ENCODE measurements around the gene SH2D4B. TPM values are rescaled to one million over a fixed set of nuclear protein-coding genes. Genes with fewer than 3 reads are reported as not detected.

SH2D4B gene
- total RNA-seq, 1 donor from 2014 or later, result 0.43 TPM

- peak; percentile 93 for DNase-seq
- Histone ChIP-seq H3K4me3 (no peak overlapping the region), H3K4me1 (peaks cover 96% of the 10 kb centered on the region), H3K9me3 (no peaks in the 10 kb centered on the region), H3K36me3 (no peaks in the 10 kb centered on the region), H3K27ac (peak overlapping the region; percentile 86), H3K27me3 (no peaks in the 10 kb centered on the region)
- intact Hi-C loops (cut with DNase I), result no loop called here
- no peak for TF ChIP-seq CTCF (IDR thresholded peaks at IDR 0.05)
- ATAC-seq, result peak; percentile 86
These were observed 38.6 kb upstream of the SH2D4B start for GRCh38 chr10:80498833-80499741.

GRCh38 chr10:80500572-80501380, 36.9 kb upstream of the SH2D4B start:
- intact Hi-C loops (cut with DNase I), result no loop called here
- H3K4me1 ChIP-seq, result peaks cover 97% of the 10 kb centered on the region

GRCh38 chr10:80501381-80501912, 36.3 kb upstream of the SH2D4B start:
- intact Hi-C loops (cut with DNase I), result no loop called here
- peaks cover 14% of the 10 kb centered on the region for H3K36me3 ChIP-seq

More at GRCh38 chr10:80500572-80501380, 36.9 kb upstream of the SH2D4B start:
- H3K9me3 ChIP-seq, result no peaks in the 10 kb centered on the region
- H3K4me3 ChIP-seq, result no peak overlapping the region
- no peaks in the 10 kb centered on the region for H3K27me3 ChIP-seq
- peaks cover 9% of the 10 kb centered on the region for H3K36me3 ChIP-seq
- ATAC-seq (no peak), DNase-seq (peak; percentile 64)
- TF ChIP-seq CTCF (IDR thresholded peaks at IDR 0.05), result no peak
- peak overlapping the region; percentile 86 for H3K27ac ChIP-seq

GRCh38 chr10:80501913-80502521, 35.7 kb upstream of the SH2D4B start:
- intact Hi-C loops (cut with DNase I), result no loop called here
- ATAC-seq, result no peak
- peak overlapping the region; percentile 36 for H3K27ac ChIP-seq

More at GRCh38 chr10:80501381-80501912, 36.3 kb upstream of the SH2D4B start:
- H3K4me3 ChIP-seq, result no peak overlapping the region
- H3K27me3 ChIP-seq, result no peaks in the 10 kb centered on the region
- no peak for ATAC-seq
- H3K9me3 ChIP-seq, result no peaks in the 10 kb centered on the region
- peak; percentile 48 for DNase-seq
- peaks cover 96% of the 10 kb centered on the region for H3K4me1 ChIP-seq
- H3K27ac ChIP-seq, result peak overlapping the region; percentile 86
- TF ChIP-seq CTCF (IDR thresholded peaks at IDR 0.05), result no peak

More at GRCh38 chr10:80501913-80502521, 35.7 kb upstream of the SH2D4B start:
- no peak overlapping the region for H3K4me3 ChIP-seq
- TF ChIP-seq CTCF (IDR thresholded peaks at IDR 0.05), result no peak
- no peak for DNase-seq
- H3K4me1 ChIP-seq, result peaks cover 98% of the 10 kb centered on the region
- H3K27me3 ChIP-seq, result no peaks in the 10 kb centered on the region
- H3K36me3 ChIP-seq, result peaks cover 19% of the 10 kb centered on the region
- no peaks in the 10 kb centered on the region for H3K9me3 ChIP-seq

Data from upper lobe of right lung (tissue), 1 donor.